HCT116 (cell line): ENCODE data around the gene AGAP6.
"Not testable (repeated sequence)": the region's sequence is repeated elsewhere in the genome, so short reads cannot be mapped to it uniquely, and the experiment has no call there.

Experiments used
- CEBPB ChIP-seq: IDR thresholded peaks from 2 replicates; pipeline ENCODE4 v1.6.1; 2012; ENCODE audit warnings: low read depth
- EZH2 ChIP-seq: fragments of 200-600 bp; sonication (generic); IDR thresholded peaks from 2 replicates; pipeline ENCODE4 v1.6.1; 2017; ENCODE audit warnings: antibody characterized with exemption, mixed run types
- MAX ChIP-seq: IDR thresholded peaks from 2 replicates; pipeline ENCODE4 v1.6.1; 2012
- POLR2A ChIP-seq: IDR thresholded peaks from 2 replicates; pipeline ENCODE4 v1.7.0; 2011; ENCODE audit warnings: borderline replicate concordance; ENCODE audit not compliant: insufficient read depth, insufficient read length; ENCODE audit errors: extremely low read depth
- POLR2AphosphoS5 ChIP-seq: IDR thresholded peaks from 2 replicates; pipeline ENCODE4 v1.6.1; 2011; ENCODE audit warnings: mild to moderate bottlenecking, low read depth, low read length, moderate library complexity
- RAD21 ChIP-seq: IDR thresholded peaks from 2 replicates; pipeline ENCODE4 v1.6.1; 2012; ENCODE audit warnings: low read depth, mild to moderate bottlenecking
- TCF7L2 ChIP-seq: IDR thresholded peaks from 2 replicates; pipeline ENCODE4 v1.7.0; 2011; ENCODE audit warnings: borderline replicate concordance, inconsistent platforms; ENCODE audit not compliant: insufficient read depth, insufficient read length; ENCODE audit errors: extremely low read depth
- YY1 ChIP-seq: IDR thresholded peaks from 2 replicates; pipeline ENCODE4 v1.6.1; 2011; ENCODE audit warnings: low read length, low read depth, moderate library complexity, mild to moderate bottlenecking; ENCODE audit not compliant: insufficient replicate concordance; ENCODE audit errors: extremely low read depth
- ZNF274 ChIP-seq: fragments of 200-500 bp; sonication (Bioruptor generic); IDR thresholded peaks from 2 replicates; pipeline ENCODE4 v1.6.1; 2014; ENCODE audit warnings: mild to moderate bottlenecking, low read depth, low read length, inconsistent platforms
- TF ChIP-seq, protein P1 (sequence below), 3 experiments: fragments of 200-600 bp in 1 of 3; sonication (generic) in 1 of 3; IDR thresholded peaks in 2 of 3; conservative IDR thresholded peaks in 1 of 3; 2 replicates each; pipeline ENCODE4 v1.5.1; 2012 to 2017; ENCODE audit warnings: low read depth in 2 of 3, low read length in 2 of 3, antibody characterized with exemption in 1 of 3, borderline replicate concordance in 1 of 3, control low read depth in 1 of 3, mild to moderate bottlenecking in 1 of 3, mixed read lengths in 1 of 3, mixed run types in 1 of 3, moderate library complexity in 1 of 3; ENCODE audit not compliant: insufficient read depth in 1 of 3
- TF ChIP-seq, protein P2 (sequence below): IDR thresholded peaks from 2 replicates; pipeline ENCODE4 v1.6.1; 2012

DNA sequence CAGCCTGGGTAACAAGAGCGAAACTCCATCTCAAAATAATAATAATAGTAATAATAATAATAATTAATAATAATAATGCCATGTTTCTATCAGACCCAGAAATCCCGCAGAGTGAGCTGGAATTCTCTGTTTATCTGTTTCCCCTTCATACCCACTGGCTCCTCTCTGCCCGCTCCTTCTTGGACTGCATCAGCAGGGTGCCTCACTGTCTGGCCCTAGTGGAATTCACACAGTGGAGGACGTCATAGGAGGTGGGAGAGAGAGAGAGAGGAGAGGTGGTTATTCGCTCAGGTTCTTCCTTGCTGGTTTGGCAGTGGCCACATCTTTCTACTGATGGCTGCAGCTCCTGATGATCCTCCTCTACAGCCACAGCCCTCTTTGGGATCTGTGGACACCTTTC lies 28.7 kb downstream of the AGAP6 start:
- TF ChIP-seq ZNF274, CEBPB, RAD21, MAX, POLR2AphosphoS5, TCF7L2, YY1, POLR2A, EZH2: not testable (repeated sequence)
- TF ChIP-seq, protein P1, sequence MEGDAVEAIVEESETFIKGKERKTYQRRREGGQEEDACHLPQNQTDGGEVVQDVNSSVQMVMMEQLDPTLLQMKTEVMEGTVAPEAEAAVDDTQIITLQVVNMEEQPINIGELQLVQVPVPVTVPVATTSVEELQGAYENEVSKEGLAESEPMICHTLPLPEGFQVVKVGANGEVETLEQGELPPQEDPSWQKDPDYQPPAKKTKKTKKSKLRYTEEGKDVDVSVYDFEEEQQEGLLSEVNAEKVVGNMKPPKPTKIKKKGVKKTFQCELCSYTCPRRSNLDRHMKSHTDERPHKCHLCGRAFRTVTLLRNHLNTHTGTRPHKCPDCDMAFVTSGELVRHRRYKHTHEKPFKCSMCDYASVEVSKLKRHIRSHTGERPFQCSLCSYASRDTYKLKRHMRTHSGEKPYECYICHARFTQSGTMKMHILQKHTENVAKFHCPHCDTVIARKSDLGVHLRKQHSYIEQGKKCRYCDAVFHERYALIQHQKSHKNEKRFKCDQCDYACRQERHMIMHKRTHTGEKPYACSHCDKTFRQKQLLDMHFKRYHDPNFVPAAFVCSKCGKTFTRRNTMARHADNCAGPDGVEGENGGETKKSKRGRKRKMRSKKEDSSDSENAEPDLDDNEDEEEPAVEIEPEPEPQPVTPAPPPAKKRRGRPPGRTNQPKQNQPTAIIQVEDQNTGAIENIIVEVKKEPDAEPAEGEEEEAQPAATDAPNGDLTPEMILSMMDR (IDR thresholded peaks at IDR 0.05 in 2 of 3, conservative IDR thresholded peaks at IDR 0.05 in 1 of 3; ENCODE audit: borderline replicate concordance in 1 of 3, insufficient read depth in 1 of 3, low read depth in 2 of 3, low read length in 2 of 3) = not testable (repeated sequence)
- TF ChIP-seq, protein P2, sequence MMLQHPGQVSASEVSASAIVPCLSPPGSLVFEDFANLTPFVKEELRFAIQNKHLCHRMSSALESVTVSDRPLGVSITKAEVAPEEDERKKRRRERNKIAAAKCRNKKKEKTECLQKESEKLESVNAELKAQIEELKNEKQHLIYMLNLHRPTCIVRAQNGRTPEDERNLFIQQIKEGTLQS = not testable (repeated sequence)
